Measurements from ENCODE around the gene SMARCE1. TPM values are rescaled to one million over a fixed set of nuclear protein-coding genes. Genes with fewer than 3 reads are reported as not detected.

Gene SMARCE1
- total and polyA plus RNA-seq, 7 donors, result 49.6 to 64.7 (median 59.9) TPM

GRCh38 chr17:40606548-40607353 is 40.9 kb downstream of the SMARCE1 start:
- ATAC-seq, result no peak
- Histone ChIP-seq H3K27ac (no peak overlapping the region), H3K4me1 (no peaks in the 10 kb centered on the region), H3K27me3 (ENCODE audit: insufficient read depth in 3 of 3, low read length in 2 of 3) (no peaks in the 10 kb centered on the region), H3K4me3 (no peak overlapping the region), H3K9me3 (no peaks in the 10 kb centered on the region), H3K36me3 (ENCODE audit: insufficient read depth in 1 of 2, low read depth in 1 of 2) (no peaks in the 10 kb centered on the region)
- WGBS, 3 donors, result 64 to 76% (median 74%) methylated on average over 10 of the region's 10 CpGs
- intact Hi-C loops (cut with DNase I), result no loop called here
- no peak for TF ChIP-seq CTCF (IDR thresholded peaks at IDR 0.05)
- DNase-seq, result no peak

GRCh38 chr17:40605306-40605705 is 42.3 kb downstream of the SMARCE1 start:
- no peaks in the 10 kb centered on the region for H3K27me3 ChIP-seq (ENCODE audit: insufficient read depth in 3 of 3, low read length in 2 of 3)
- no peaks in the 10 kb centered on the region for H3K4me1 ChIP-seq
- intact Hi-C loops (cut with DNase I), result no loop called here
- H3K4me3 ChIP-seq, result no peak overlapping the region
- H3K36me3 ChIP-seq (ENCODE audit: insufficient read depth in 1 of 2, low read depth in 1 of 2), result no peaks in the 10 kb centered on the region
- no peaks in the 10 kb centered on the region for H3K9me3 ChIP-seq
- no peak for ATAC-seq
- no peak for TF ChIP-seq CTCF (IDR thresholded peaks at IDR 0.05)
- no peak overlapping the region for H3K27ac ChIP-seq
- DNase-seq, result no peak
- WGBS, 3 donors, result 89 to 93% (median 89%) methylated on average over 6 of the region's 6 CpGs

GRCh38 chr17:40604327-40605080 is 43.1 kb downstream of the SMARCE1 start:
- DNase-seq (no peak), ATAC-seq (no peak)
- no peak for TF ChIP-seq CTCF (IDR thresholded peaks at IDR 0.05)
- intact Hi-C loops (cut with DNase I), result no loop called here
- Histone ChIP-seq H3K27me3 (ENCODE audit: insufficient read depth in 3 of 3, low read length in 2 of 3) (no peaks in the 10 kb centered on the region), H3K36me3 (ENCODE audit: insufficient read depth in 1 of 2, low read depth in 1 of 2) (no peaks in the 10 kb centered on the region), H3K4me3 (no peak overlapping the region), H3K4me1 (no peaks in the 10 kb centered on the region), H3K9me3 (no peaks in the 10 kb centered on the region), H3K27ac (no peak overlapping the region)
- WGBS, 3 donors, result 82 to 84% (median 83%) methylated on average over 8 of the region's 8 CpGs

GRCh38 chr17:40602445-40603443 is 44.9 kb downstream of the SMARCE1 start:
- Histone ChIP-seq H3K4me1 (no peaks in the 10 kb centered on the region), H3K36me3 (ENCODE audit: insufficient read depth in 1 of 2, low read depth in 1 of 2) (no peaks in the 10 kb centered on the region), H3K4me3 (no peak overlapping the region), H3K27ac (no peak overlapping the region), H3K27me3 (ENCODE audit: insufficient read depth in 3 of 3, low read length in 2 of 3) (no peaks in the 10 kb centered on the region), H3K9me3 (no peaks in the 10 kb centered on the region)
- WGBS, 3 donors, result 85 to 91% (median 88%) methylated on average over 22 of the region's 22 CpGs
- no peak for TF ChIP-seq CTCF (IDR thresholded peaks at IDR 0.05)
- DNase-seq (no peak), ATAC-seq (no peak)
- intact Hi-C loops (cut with DNase I), result no loop called here

Data from psoas muscle (tissue), 8 donors.